HG02759 (cell line): ENCODE data around the gene NPTX1.
"Not testable (repeated sequence)": the region's sequence is repeated elsewhere in the genome, so short reads cannot be mapped to it uniquely, and the experiment has no call there.

Experiments used
- ATAC-seq: cut with Tn5 transposase; IDR thresholded peaks from one replicate; pipeline ENCODE4 v1.9.1; 2021; ENCODE audit warnings: mild to moderate bottlenecking, moderate library complexity; ENCODE audit not compliant: unreplicated experiment

NPTX1 gene

GRCh38 chr17:80475910-80476876 lies at the start of gene NPTX1:
Gene NPTX1 (minus strand): TSS chr17:80476607. CDS start chr17:80476446, 161 bp downstream.
- no peak for ATAC-seq

- no peak for ATAC-seq
These were observed 47.7 kb upstream of the NPTX1 start for GRCh38 chr17:80523956-80524712.

GRCh38 chr17:80523054-80523744 lies 46.8 kb upstream of the NPTX1 start:
- no peak for ATAC-seq

GRCh38 chr17:80520810-80521455 lies 44.5 kb upstream of the NPTX1 start:
- no peak for ATAC-seq

GRCh38 chr17:80519091-80519781 lies 42.8 kb upstream of the NPTX1 start:
- ATAC-seq, result no peak

- no peak for ATAC-seq
These were observed 42.0 kb upstream of the NPTX1 start for GRCh38 chr17:80518392-80518791.

- no peak for ATAC-seq
These were observed 41.2 kb upstream of the NPTX1 start for GRCh38 chr17:80517641-80518040.

GRCh38 chr17:80516171-80516932 lies 39.9 kb upstream of the NPTX1 start:
- ATAC-seq, result no peak

- ATAC-seq, result no peak
These were observed 37.5 kb upstream of the NPTX1 start for GRCh38 chr17:80513892-80514291.

- ATAC-seq, result no peak
These were observed 36.8 kb upstream of the NPTX1 start for GRCh38 chr17:80513201-80513600.

- no peak for ATAC-seq
These were observed 35.8 kb upstream of the NPTX1 start for GRCh38 chr17:80512233-80512632.

GRCh38 chr17:80511222-80512180 lies 35.1 kb upstream of the NPTX1 start:
- no peak for ATAC-seq

- no peak for ATAC-seq
These were observed 34.4 kb upstream of the NPTX1 start for GRCh38 chr17:80510772-80511171.

GRCh38 chr17:80510132-80510531 lies 33.7 kb upstream of the NPTX1 start:
- ATAC-seq, result no peak

- no peak for ATAC-seq
These were observed 32.9 kb upstream of the NPTX1 start for GRCh38 chr17:80509311-80509710.

- ATAC-seq, result no peak
These were observed 31.6 kb upstream of the NPTX1 start for GRCh38 chr17:80507965-80508364.

GRCh38 chr17:80507177-80507576 lies 30.8 kb upstream of the NPTX1 start:
- ATAC-seq, result not testable (repeated sequence)

GRCh38 chr17:80504686-80505413 lies 28.4 kb upstream of the NPTX1 start:
- ATAC-seq, result no peak
